H9 (cell line): Measurements from ENCODE around the gene NPTN. TPM values are rescaled to one million over a fixed set of nuclear protein-coding genes. Genes with fewer than 3 reads are reported as not detected.
A peak's percentile ranks its signal among the peaks of the same experiment; 100 is the strongest.

Experiments used
- DNase-seq: peaks from one replicate; pipeline ENCODE4 v3.0.0-alpha.2; 2017
- H2AFZ ChIP-seq: one replicate; pipeline ENCODE4 v1.6.1; 2013; ENCODE audit warnings: mild to moderate bottlenecking, low read length, control low read depth, moderate library complexity
- H2AK5ac ChIP-seq: 2 replicates; pipeline ENCODE4 v1.6.1; 2013; ENCODE audit warnings: low read length, control low read depth, mixed read lengths; ENCODE audit not compliant: insufficient read length
- H2BK120ac ChIP-seq: one replicate; pipeline ENCODE4 v1.6.1; 2013; ENCODE audit warnings: low read depth, mild to moderate bottlenecking, low read length, control low read depth, inconsistent platforms; ENCODE audit not compliant: poor library complexity, severe bottlenecking
- H2BK12ac ChIP-seq: 2 replicates; pipeline ENCODE4 v1.6.1; 2013; ENCODE audit warnings: low read length, control low read depth, mixed read lengths, low read depth; ENCODE audit not compliant: insufficient read length
- H2BK15ac ChIP-seq: 2 replicates; pipeline ENCODE4 v1.6.1; 2013; ENCODE audit warnings: low read depth, low read length, control low read depth
- H2BK20ac ChIP-seq: one replicate; pipeline ENCODE4 v1.6.1; 2013; ENCODE audit warnings: low read depth, mild to moderate bottlenecking, low read length, control low read depth, inconsistent platforms; ENCODE audit not compliant: poor library complexity, severe bottlenecking
- H2BK5ac ChIP-seq: 2 replicates; pipeline ENCODE4 v1.6.1; 2013; ENCODE audit warnings: low read length, control low read depth, mixed read lengths; ENCODE audit not compliant: insufficient read length
- H3K14ac ChIP-seq: 2 replicates; pipeline ENCODE4 v1.6.1; 2013; ENCODE audit warnings: low read length, control low read depth; ENCODE audit not compliant: insufficient read depth
- H3K18ac ChIP-seq: 2 replicates; pipeline ENCODE4 v1.6.1; 2013; ENCODE audit warnings: low read depth, mild to moderate bottlenecking, mixed read lengths, low read length, control low read depth; ENCODE audit not compliant: insufficient read length
- H3K23ac ChIP-seq: 2 replicates; pipeline ENCODE4 v1.6.1; 2013; ENCODE audit warnings: low read length, control low read depth, mixed read lengths, low read depth; ENCODE audit not compliant: insufficient read length
- H3K23me2 ChIP-seq: 2 replicates; pipeline ENCODE4 v1.6.1; 2013; ENCODE audit warnings: low read depth, mild to moderate bottlenecking, mixed read lengths, low read length, control low read depth; ENCODE audit not compliant: insufficient read length, poor library complexity, severe bottlenecking
- H3K27ac ChIP-seq: 2 replicates; pipeline ENCODE4 v1.5.1; 2013; ENCODE audit warnings: low read length, control low read depth, mixed read lengths, low read depth; ENCODE audit not compliant: insufficient read length
- H3K27me3 ChIP-seq: 2 replicates; pipeline ENCODE4 v1.6.1; 2013; ENCODE audit warnings: low read length, control low read depth, inconsistent platforms; ENCODE audit not compliant: insufficient read depth
- H3K4ac ChIP-seq: 2 replicates; pipeline ENCODE4 v1.6.1; 2013; ENCODE audit warnings: low read depth, mild to moderate bottlenecking, control low read depth, inconsistent platforms, low read length, moderate library complexity
- H3K4me1 ChIP-seq: 2 replicates; pipeline ENCODE4 v1.6.1; 2013; ENCODE audit warnings: low read length, control low read depth, inconsistent platforms; ENCODE audit not compliant: insufficient read depth
- H3K4me2 ChIP-seq: 2 replicates; pipeline ENCODE4 v1.6.1; 2013; ENCODE audit warnings: low read length, control low read depth, mixed read lengths; ENCODE audit not compliant: insufficient read length, insufficient read depth
- H3K56ac ChIP-seq: 2 replicates; pipeline ENCODE4 v1.6.1; 2013; ENCODE audit warnings: low read depth, mild to moderate bottlenecking, mixed read lengths, low read length, control low read depth; ENCODE audit not compliant: insufficient read length
- H3K79me1 ChIP-seq: 2 replicates; pipeline ENCODE4 v1.6.1; 2013; ENCODE audit warnings: low read depth, mild to moderate bottlenecking, moderate library complexity, low read length, control low read depth, inconsistent platforms; ENCODE audit not compliant: insufficient read depth, poor library complexity, severe bottlenecking
- H3K79me2 ChIP-seq: 2 replicates; pipeline ENCODE4 v1.6.1; 2013; ENCODE audit warnings: low read length, control low read depth, inconsistent platforms; ENCODE audit not compliant: insufficient read depth
- H3K9ac ChIP-seq: 2 replicates; pipeline ENCODE4 v1.6.1; 2013; ENCODE audit warnings: low read length, control low read depth, mixed read lengths; ENCODE audit not compliant: insufficient read length; ENCODE audit errors: extremely low read depth
- H3K9me3 ChIP-seq: one replicate; pipeline ENCODE4 v1.6.1; 2013; ENCODE audit warnings: low read depth, low read length, inconsistent platforms; ENCODE audit not compliant: control insufficient read depth
- H3T11ph ChIP-seq: one replicate; pipeline ENCODE4 v1.6.1; 2013; ENCODE audit warnings: mild to moderate bottlenecking, low read length, control low read depth, inconsistent platforms
- H4K20me1 ChIP-seq: one replicate; pipeline ENCODE4 v1.6.1; 2013; ENCODE audit not compliant: control insufficient read depth, insufficient read length, insufficient read depth
- H4K5ac ChIP-seq: 2 replicates; pipeline ENCODE4 v1.6.1; 2013; ENCODE audit warnings: low read depth, mild to moderate bottlenecking, mixed read lengths, low read length, control low read depth; ENCODE audit not compliant: insufficient read length
- H4K8ac ChIP-seq: replicated peaks from 2 replicates; pipeline ENCODE4 v1.6.1; 2013; ENCODE audit warnings: low read length, control low read depth, mixed read lengths, low read depth; ENCODE audit not compliant: insufficient read length
- H4K91ac ChIP-seq: 2 replicates; pipeline ENCODE4 v1.6.1; 2013; ENCODE audit warnings: low read depth, mild to moderate bottlenecking, moderate library complexity, mixed read lengths, low read length, control low read depth; ENCODE audit not compliant: insufficient read length
- H3K27ac Mint-ChIP-seq, 3 experiments: 2 replicates in 2 of 3; 3 replicates in 1 of 3; pipeline ENCODE4 v1.8.0; 2020 to 2021; ENCODE audit warnings: mixed read lengths in 3 of 3, mild to moderate bottlenecking in 1 of 3, moderate library complexity in 1 of 3
- H3K27me3 Mint-ChIP-seq: 2 replicates; pipeline ENCODE4 v1.8.0; 2021; ENCODE audit warnings: low read depth, mild to moderate bottlenecking, moderate library complexity, mixed read lengths
- H3K36me3 Mint-ChIP-seq, 3 experiments: 2 replicates in 2 of 3; 3 replicates in 1 of 3; pipeline ENCODE4 v1.8.0; 2020 to 2021; ENCODE audit warnings: low read depth in 3 of 3, mixed read lengths in 3 of 3; ENCODE audit not compliant: insufficient read depth in 1 of 3
- H3K4me1 Mint-ChIP-seq, 2 experiments: 2 replicates each; pipeline ENCODE4 v1.8.0; 2020; ENCODE audit warnings: mixed read lengths in 2 of 2
- H3K4me3 Mint-ChIP-seq, 2 experiments: 2 replicates in 1 of 2; 3 replicates in 1 of 2; pipeline ENCODE4 v1.8.0; 2020 to 2021; ENCODE audit warnings: mild to moderate bottlenecking in 2 of 2, mixed read lengths in 2 of 2, moderate library complexity in 1 of 2
- H3K9me3 Mint-ChIP-seq, 2 experiments: 2 replicates in 1 of 2; 3 replicates in 1 of 2; pipeline ENCODE4 v1.8.0; 2020; ENCODE audit warnings: mild to moderate bottlenecking in 2 of 2, mixed read lengths in 2 of 2, moderate library complexity in 1 of 2
- CTCF ChIP-seq: fragments of 200-600 bp; sonication (generic); conservative IDR thresholded peaks from 3 replicates; pipeline ENCODE4 v1.8.0; 2021; ENCODE audit warnings: antibody characterized with exemption, mild to moderate bottlenecking
- WGBS: extraction: QIAGEN DNeasy Blood & Tissue Kit; methylation state at CpG from one replicate; pipeline ENCODE4 v1.1.7; 2013; ENCODE audit warnings: missing lambda C conversion rate, low lambda C conversion rate, mixed read lengths; ENCODE audit not compliant: insufficient read length; ENCODE audit errors: extremely low coverage; 5-methylcytosine and 5-hydroxymethylcytosine counted together
- total RNA-seq: library from RNA; stranded (reverse); gene quantifications from 2 replicates; pipeline ENCODE4 v1.2.1, GENCODE V29; 2021

Gene NPTN
- total RNA-seq, 1 experiment from 2014 or later = 89.1 TPM

GRCh38 chr15:73633991-73634495, 854 bp upstream of the NPTN start:
- no peak overlapping the region for H3K23ac ChIP-seq
- H3K27ac ChIP-seq = no peak overlapping the region
- peaks cover 6% of the 10 kb centered on the region; the same call in 1 of the 2 replicates for H3K4me1 ChIP-seq
- H3K4me2 ChIP-seq = peak overlapping the region; percentile 69
- H4K20me1 ChIP-seq = no peaks in the 10 kb centered on the region
- peaks cover 14% of the 10 kb centered on the region for H3K27me3 Mint-ChIP-seq
- no peak overlapping the region for H3K56ac ChIP-seq
- H3K23me2 ChIP-seq = peaks cover 12% of the 10 kb centered on the region
- no peak overlapping the region for H2BK120ac ChIP-seq
- peak overlapping the region; percentile 4 for H4K5ac ChIP-seq
- peak overlapping the region; percentile 78 for H3K18ac ChIP-seq
- H2AK5ac ChIP-seq = no peak overlapping the region
- H4K8ac ChIP-seq = no peak overlapping the region
- H3K14ac ChIP-seq = no peak overlapping the region
- H2BK12ac ChIP-seq = peak overlapping the region; percentile 27
- no peak for DNase-seq
- peak overlapping the region; percentile 94 to 98 (median 97); a peak in 6 of 7 replicates for H3K27ac Mint-ChIP-seq
- H3K9me3 ChIP-seq = no peaks in the 10 kb centered on the region
- no peak overlapping the region for H4K91ac ChIP-seq
- H3K4ac ChIP-seq = no peak overlapping the region
- no peaks in the 10 kb centered on the region; a peak in 1 of 7 replicates for H3K36me3 Mint-ChIP-seq
- no CpG with 5 or more reads among the region's 6 CpGs for WGBS
- H3K79me1 ChIP-seq = peaks cover 3% of the 10 kb centered on the region
- H3K9ac ChIP-seq = no peak overlapping the region
- H3K4me3 Mint-ChIP-seq = peak overlapping the region; percentile 88 to 94
- no peak for TF ChIP-seq CTCF
- H3K4me1 Mint-ChIP-seq = peaks cover 47 to 52% of the 10 kb centered on the region in 2 experiments
- H3K9me3 Mint-ChIP-seq = no peaks in the 10 kb centered on the region
- no peak overlapping the region for H2BK15ac ChIP-seq
- H3T11ph ChIP-seq = no peak overlapping the region
- H2BK5ac ChIP-seq = no peak overlapping the region
- H3K79me2 ChIP-seq = peaks cover 31% of the 10 kb centered on the region; the same call in 1 of the 2 replicates
- H3K27me3 ChIP-seq = no peaks in the 10 kb centered on the region
- no peak overlapping the region for H2BK20ac ChIP-seq
- H2AFZ ChIP-seq = no peak overlapping the region
